BLaER1 treated with 17β-estradiol and CSF1 and Interleukin-3, amounts not matched to agents 10 nM and 100 nM (cell line): ENCODE results near the gene PRKD2.
A peak's percentile ranks its signal among the peaks of the same experiment; 100 is the strongest.
"Not testable (repeated sequence)": the region's sequence is repeated elsewhere in the genome, so short reads cannot be mapped to it uniquely, and the experiment has no call there.

ENCODE experiments used
- H3K27ac ChIP-seq, 11 experiments: shearing (Covaris generic); formaldehyde crosslinking; 2 replicates each; pipeline ENCODE4 v1.8.1; 2022
- H3K27me3 ChIP-seq, 11 experiments: shearing (Covaris generic); formaldehyde crosslinking; 2 replicates each; pipeline ENCODE4 v1.8.1; 2022
- H3K36me3 ChIP-seq, 11 experiments: shearing (Covaris generic); formaldehyde crosslinking; 2 replicates each; pipeline ENCODE4 v1.8.1; 2022
- H3K4me1 ChIP-seq, 10 experiments: shearing (Covaris generic); formaldehyde crosslinking; 2 replicates each; pipeline ENCODE4 v1.8.1; 2022
- H3K4me2 ChIP-seq, 11 experiments: shearing (Covaris generic); formaldehyde crosslinking; 2 replicates each; pipeline ENCODE4 v1.8.1; 2022
- H3K4me3 ChIP-seq, 10 experiments: shearing (Covaris generic); formaldehyde crosslinking; 2 replicates each; pipeline ENCODE4 v1.8.1; 2022
- H3K9ac ChIP-seq, 11 experiments: shearing (Covaris generic); formaldehyde crosslinking; 2 replicates each; pipeline ENCODE4 v1.8.1; 2022
- H3K9me3 ChIP-seq, 11 experiments: shearing (Covaris generic); formaldehyde crosslinking; replicated peaks in 1 of 11; 2 replicates each; pipeline ENCODE4 v1.8.1; 2022
- H4K20me1 ChIP-seq, 11 experiments: shearing (Covaris generic); formaldehyde crosslinking; 2 replicates each; pipeline ENCODE4 v1.8.1; 2022
- Cebpa-rat ChIP-seq, 11 experiments: shearing (Covaris generic); IDR thresholded peaks; 2 replicates each; pipeline ENCODE4 v1.8.1; 2022

PRKD2 gene

GRCh38 chr19:46715620-46715974, 1.3 kb downstream of the PRKD2 start:
- H3K4me3 ChIP-seq, result peak overlapping the region; percentile 82 to 93 (median 90)
- no peaks in the 10 kb centered on the region for H3K27me3 ChIP-seq
- H3K4me2 ChIP-seq, result peak overlapping the region; percentile 95 to 100 (median 98)
- no peak for TF ChIP-seq Cebpa-rat (IDR thresholded peaks at IDR 0.05)
- H3K4me1 ChIP-seq, result peaks cover 49 to 81% (median 77%) of the 10 kb centered on the region in 10 experiments
- peaks cover 11 to 36% (median 30%) of the 10 kb centered on the region in 11 experiments for H3K36me3 ChIP-seq
- peak overlapping the region; percentile 82 to 93 (median 90) for H3K9ac ChIP-seq
- H3K27ac ChIP-seq, result peak overlapping the region; percentile 62 to 95 (median 87); a peak in 20 of 22 replicates
- peaks cover 20 to 69% (median 41%) of the 10 kb centered on the region in 11 experiments; a peak in 18 of 22 replicates for H4K20me1 ChIP-seq
- no peaks in the 10 kb centered on the region for H3K9me3 ChIP-seq

- peak overlapping the region; percentile 82 to 93 (median 90) for H3K9ac ChIP-seq
- peaks cover 12 to 37% (median 32%) of the 10 kb centered on the region in 11 experiments for H3K36me3 ChIP-seq
- H3K4me1 ChIP-seq, result peaks cover 38 to 77% (median 73%) of the 10 kb centered on the region in 10 experiments
- TF ChIP-seq Cebpa-rat (IDR thresholded peaks at IDR 0.05), result no peak
- no peaks in the 10 kb centered on the region for H3K27me3 ChIP-seq
- peak overlapping the region; percentile 82 to 93 (median 90) for H3K4me3 ChIP-seq
- H3K27ac ChIP-seq, result peak overlapping the region in 10 of 11 experiments; percentile 56 to 95 (median 88); a peak in 19 of 22 replicates
- no peaks in the 10 kb centered on the region for H3K9me3 ChIP-seq
- peaks cover 23 to 67% (median 44%) of the 10 kb centered on the region in 11 experiments; a peak in 18 of 22 replicates for H4K20me1 ChIP-seq
- peak overlapping the region; percentile 95 to 100 (median 98) for H3K4me2 ChIP-seq
These were observed 2.3 kb downstream of the PRKD2 start for GRCh38 chr19:46714444-46715106.

GRCh38 chr19:46713781-46714443, 3.0 kb downstream of the PRKD2 start:
- no peak for TF ChIP-seq Cebpa-rat (IDR thresholded peaks at IDR 0.05)
- H3K36me3 ChIP-seq, result peaks cover 18 to 43% (median 38%) of the 10 kb centered on the region in 11 experiments
- peaks cover 22 to 67% (median 46%) of the 10 kb centered on the region in 11 experiments; a peak in 18 of 22 replicates for H4K20me1 ChIP-seq
- H3K27me3 ChIP-seq, result no peaks in the 10 kb centered on the region
- H3K4me2 ChIP-seq, result peak overlapping the region; percentile 95 to 100 (median 98)
- no peaks in the 10 kb centered on the region for H3K9me3 ChIP-seq
- H3K9ac ChIP-seq, result peak overlapping the region; percentile 57 to 93 (median 90); a peak in 21 of 22 replicates
- peaks cover 32 to 70% (median 67%) of the 10 kb centered on the region in 10 experiments for H3K4me1 ChIP-seq
- peak overlapping the region in 10 of 11 experiments; percentile 56 to 95 (median 88); a peak in 19 of 22 replicates for H3K27ac ChIP-seq
- H3K4me3 ChIP-seq, result peak overlapping the region; percentile 82 to 93 (median 90)

GRCh38 chr19:46712768-46713338, 4.1 kb downstream of the PRKD2 start:
- H3K27me3 ChIP-seq, H3K9me3 ChIP-seq: not testable (repeated sequence)
- peaks cover 28 to 54% (median 49%) of the 10 kb centered on the region in 11 experiments for H3K36me3 ChIP-seq
- H3K27ac ChIP-seq, result peak overlapping the region in 6 of 11 experiments; percentile 86 to 95 (median 90); a peak in 8 of 22 replicates
- H3K4me1 ChIP-seq, result peaks cover 21 to 60% (median 56%) of the 10 kb centered on the region in 10 experiments
- peak overlapping the region in 8 of 11 experiments; percentile 7 to 93 (median 84); a peak in 12 of 22 replicates for H3K9ac ChIP-seq
- H3K4me3 ChIP-seq, result peak overlapping the region in 4 of 10 experiments; percentile 85 to 93 (median 92); a peak in 5 of 20 replicates
- peak overlapping the region in 9 of 11 experiments; percentile 95 to 99 (median 98); a peak in 18 of 22 replicates for H3K4me2 ChIP-seq
- H4K20me1 ChIP-seq, result peaks cover 11 to 58% (median 47%) of the 10 kb centered on the region in 11 experiments; a peak in 17 of 22 replicates

- Histone ChIP-seq H3K4me3 (no peak overlapping the region), H3K36me3 (peaks cover 45 to 76% (median 68%) of the 10 kb centered on the region in 11 experiments), H3K9ac (peak overlapping the region in 1 of 11 experiments; percentile 31; a peak in 1 of 22 replicates), H3K9me3 (no peaks in the 10 kb centered on the region), H3K4me2 (peak overlapping the region in 5 of 11 experiments; percentile 30 to 98 (median 46); a peak in 5 of 22 replicates), H3K27ac (peak overlapping the region in 2 of 11 experiments; percentile 1 to 93; a peak in 2 of 22 replicates), H3K4me1 (peaks cover 13 to 51% (median 47%) of the 10 kb centered on the region in 10 experiments), H4K20me1 (peaks cover 5 to 74% (median 51%) of the 10 kb centered on the region in 11 experiments; a peak in 18 of 22 replicates), H3K27me3 (no peaks in the 10 kb centered on the region)
- TF ChIP-seq Cebpa-rat (IDR thresholded peaks at IDR 0.05), result no peak
These were observed 6.2 kb downstream of the PRKD2 start for GRCh38 chr19:46710687-46711086.

GRCh38 chr19:46704379-46705076, 12.4 kb downstream of the PRKD2 start:
- H3K4me3 ChIP-seq, result no peak overlapping the region
- H3K4me2 ChIP-seq, result no peak overlapping the region
- H4K20me1 ChIP-seq, result peaks cover 5 to 95% (median 57%) of the 10 kb centered on the region in 11 experiments; a peak in 19 of 22 replicates
- no peak overlapping the region for H3K27ac ChIP-seq
- no peak overlapping the region for H3K9ac ChIP-seq
- H3K27me3 ChIP-seq, result no peaks in the 10 kb centered on the region
- peaks cover 82 to 99% (median 96%) of the 10 kb centered on the region in 11 experiments for H3K36me3 ChIP-seq
- H3K4me1 ChIP-seq, result peaks cover 0 to 6% (median 0%) of the 10 kb centered on the region in 10 experiments; a peak in 3 of 20 replicates
- TF ChIP-seq Cebpa-rat (IDR thresholded peaks at IDR 0.05), result no peak
- no peaks in the 10 kb centered on the region for H3K9me3 ChIP-seq

- TF ChIP-seq Cebpa-rat (IDR thresholded peaks at IDR 0.05), result no peak
- Histone ChIP-seq H3K4me1 (peaks cover 0 to 6% (median 0%) of the 10 kb centered on the region in 10 experiments; a peak in 3 of 20 replicates), H3K27me3 (no peaks in the 10 kb centered on the region), H3K36me3 (peaks cover 85 to 99% (median 95%) of the 10 kb centered on the region in 11 experiments), H3K9me3 (no peaks in the 10 kb centered on the region), H3K27ac (no peak overlapping the region), H3K9ac (no peak overlapping the region), H4K20me1 (peaks cover 5 to 97% (median 65%) of the 10 kb centered on the region in 11 experiments; a peak in 20 of 22 replicates), H3K4me2 (no peak overlapping the region), H3K4me3 (no peak overlapping the region)
These were observed 16.2 kb downstream of the PRKD2 start for GRCh38 chr19:46700704-46701103.
